T-helper 9 cell (primary cell): ENCODE results near the gene IL12A.

Experiments
- DNase-seq: peaks from one replicate; pipeline ENCODE4 v3.0.0-alpha.2; 2020
- total RNA-seq, 2 donors: gene quantifications; one replicate each; lab custom pipeline; 2026; lab: John Stamatoyannopoulos, UW

The IL12A gene
- 0.63 to 0.72 reads per million in 2 donors for total RNA-seq

- peak; percentile 74 for DNase-seq
These were observed at the start of gene IL12A for GRCh38 chr3:159988617-159989271. TSS of gene IL12A (plus strand) at chr3:159988835.

DNA sequence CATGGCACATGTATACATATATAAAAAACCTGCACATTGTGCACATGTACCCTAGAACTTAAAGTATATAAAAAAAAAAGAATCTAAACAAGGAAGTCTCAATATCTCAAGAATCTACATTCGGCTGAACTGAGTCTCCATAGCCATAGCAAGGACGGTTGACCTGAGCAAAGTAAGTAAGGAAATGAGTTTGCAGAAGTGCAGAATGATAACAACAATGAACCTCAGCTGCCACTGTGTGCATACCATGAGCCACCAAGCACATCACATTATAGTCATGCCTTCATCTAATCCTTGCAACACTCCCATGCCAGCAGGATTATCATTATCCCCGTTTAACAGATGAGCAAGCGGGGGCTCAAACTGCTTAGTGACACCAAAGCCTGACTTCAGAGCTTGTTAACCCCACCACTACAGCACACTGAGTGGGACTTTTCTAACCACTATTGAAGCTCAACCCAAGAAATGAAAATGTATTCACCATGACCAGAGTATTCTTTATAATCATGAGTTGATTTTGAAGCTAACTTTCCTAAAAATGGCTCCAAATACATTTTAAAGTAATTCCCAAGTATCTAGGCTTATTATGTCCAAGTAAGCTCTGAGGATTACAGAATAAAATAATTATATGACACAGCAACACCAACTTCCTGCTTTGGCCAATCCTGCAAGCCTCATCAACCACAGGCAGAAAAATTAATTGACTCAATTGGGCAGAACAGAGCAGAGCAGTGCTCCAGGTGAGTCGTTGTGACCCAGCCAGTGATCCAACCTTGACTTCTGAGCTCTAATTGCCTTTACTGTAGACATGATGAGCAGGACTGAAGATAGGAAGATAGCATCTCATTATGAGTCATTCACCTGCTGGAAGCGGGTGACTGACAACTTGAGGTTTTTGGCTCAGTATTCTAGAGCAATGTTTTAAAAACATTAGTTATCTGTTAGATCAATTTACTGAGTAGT lies 47.3 kb upstream of the IL12A start:
- no peak for DNase-seq

GRCh38 chr3:159944781-159945180 lies 43.9 kb upstream of the IL12A start:
- DNase-seq: no peak

DNA sequence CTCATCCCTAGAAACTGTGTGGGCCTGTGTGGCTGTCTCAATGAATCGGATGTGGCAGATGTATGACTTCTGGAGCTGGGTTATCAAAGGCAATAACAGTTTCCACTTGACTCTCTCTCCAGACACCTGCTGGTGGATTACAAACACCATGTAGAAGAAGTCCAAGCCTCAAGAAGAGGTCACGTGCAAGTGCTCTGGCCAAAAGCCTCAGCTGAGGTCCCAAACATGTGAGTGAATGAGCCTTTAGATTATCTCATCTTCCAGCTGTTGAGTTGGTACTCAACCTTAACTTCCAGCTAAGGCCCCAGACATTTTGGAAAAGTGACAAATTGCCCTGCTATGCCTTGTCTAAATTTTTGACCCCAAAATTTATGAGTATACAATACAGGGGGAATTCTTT lies 42.7 kb upstream of the IL12A start:
- no peak for DNase-seq

DNA sequence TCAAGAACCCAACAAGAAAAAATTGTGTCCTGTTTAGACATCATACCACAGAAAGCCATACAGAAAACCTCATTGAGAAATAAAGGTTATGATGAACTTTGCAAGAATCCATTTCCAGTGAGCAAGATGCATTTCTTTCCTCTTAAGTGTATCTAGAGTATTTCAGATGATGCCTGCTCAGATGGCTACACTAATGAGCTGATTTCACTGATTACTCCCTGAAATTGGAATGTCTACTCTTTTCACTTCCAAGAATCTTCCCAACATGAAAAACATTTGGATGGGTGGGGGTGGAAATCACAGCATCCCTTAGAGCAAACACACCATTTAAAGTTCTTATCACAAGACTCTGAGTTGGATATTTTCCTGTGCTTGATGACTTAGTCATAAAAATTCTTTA lies 41.4 kb upstream of the IL12A start:
- DNase-seq: no peak

- DNase-seq: no peak
These were observed 40.0 kb upstream of the IL12A start for GRCh38 chr3:159948429-159949144.

- DNase-seq: no peak
These were observed 38.3 kb upstream of the IL12A start for GRCh38 chr3:159950156-159950898.

DNA sequence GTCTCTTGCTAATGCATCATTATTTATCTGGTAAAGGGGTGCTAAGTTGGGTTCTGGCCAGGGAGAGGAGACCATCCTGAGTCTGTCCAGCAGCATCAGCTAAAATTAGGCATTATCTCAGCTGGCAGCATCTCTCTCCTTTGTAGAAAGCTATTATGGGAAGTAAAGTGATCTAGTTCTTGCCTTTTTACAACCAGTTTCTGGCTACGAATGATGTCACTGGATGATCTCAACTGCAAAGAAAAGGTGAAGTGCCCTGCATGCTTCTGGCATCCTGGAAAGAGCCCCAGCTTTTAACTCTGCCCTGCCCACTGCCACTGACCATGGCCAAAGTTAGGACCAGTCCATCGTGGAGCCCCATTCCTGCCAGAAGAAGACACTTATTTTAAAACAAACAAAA lies 37.1 kb upstream of the IL12A start:
- no peak for DNase-seq

- DNase-seq: no peak
These were observed 35.1 kb upstream of the IL12A start for GRCh38 chr3:159953325-159954085.

GRCh38 chr3:159960188-159961148 lies 28.2 kb upstream of the IL12A start:
- DNase-seq: no peak

DNA sequence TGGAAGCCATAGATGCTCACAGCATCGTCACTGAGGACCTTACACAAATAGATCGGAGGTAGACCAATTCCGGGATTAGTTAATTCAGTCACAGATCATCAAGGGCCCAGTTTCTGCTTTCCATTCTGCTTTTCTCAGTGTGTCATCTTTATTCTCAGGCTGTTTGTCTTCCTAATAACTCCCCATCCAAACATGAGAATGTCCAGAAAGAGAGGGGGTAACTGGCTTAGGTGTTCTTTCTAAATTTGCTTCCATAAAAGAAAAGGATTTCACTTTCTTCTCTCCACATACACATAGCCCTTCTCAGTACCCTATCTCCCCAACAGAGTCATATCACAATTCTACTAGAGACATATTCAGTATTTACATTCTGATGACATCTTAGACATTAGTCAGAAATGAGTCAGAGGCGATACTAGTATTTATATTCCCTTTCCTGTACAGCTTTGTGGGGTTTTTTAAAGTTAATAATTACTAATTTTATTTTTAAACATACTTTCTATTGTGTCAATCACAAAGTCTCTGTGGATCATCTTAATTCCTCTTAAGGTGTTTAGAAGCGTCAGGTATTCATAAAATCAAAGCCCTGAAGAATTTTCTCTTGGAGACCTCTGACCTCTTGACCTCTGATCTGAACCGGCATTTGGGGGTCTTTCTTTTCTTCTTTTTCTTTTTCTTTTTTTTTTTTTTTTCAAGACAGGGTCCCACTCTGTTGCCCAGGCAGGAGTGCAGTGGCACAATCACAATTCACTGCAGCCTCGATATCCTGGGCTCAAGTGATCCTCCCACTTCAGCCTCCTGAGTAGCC lies 24.3 kb upstream of the IL12A start:
- DNase-seq: no peak

- DNase-seq: no peak
These were observed 17.3 kb upstream of the IL12A start for GRCh38 chr3:159971311-159971710.

GRCh38 chr3:159977295-159977694 lies 11.3 kb upstream of the IL12A start:
- DNase-seq: no peak

- no peak for DNase-seq
These were observed 10.3 kb upstream of the IL12A start for GRCh38 chr3:159978353-159978752.

GRCh38 chr3:159978918-159979703 lies 9.5 kb upstream of the IL12A start:
- no peak for DNase-seq

GRCh38 chr3:159982442-159982974 lies 6.1 kb upstream of the IL12A start:
- no peak for DNase-seq

DNA sequence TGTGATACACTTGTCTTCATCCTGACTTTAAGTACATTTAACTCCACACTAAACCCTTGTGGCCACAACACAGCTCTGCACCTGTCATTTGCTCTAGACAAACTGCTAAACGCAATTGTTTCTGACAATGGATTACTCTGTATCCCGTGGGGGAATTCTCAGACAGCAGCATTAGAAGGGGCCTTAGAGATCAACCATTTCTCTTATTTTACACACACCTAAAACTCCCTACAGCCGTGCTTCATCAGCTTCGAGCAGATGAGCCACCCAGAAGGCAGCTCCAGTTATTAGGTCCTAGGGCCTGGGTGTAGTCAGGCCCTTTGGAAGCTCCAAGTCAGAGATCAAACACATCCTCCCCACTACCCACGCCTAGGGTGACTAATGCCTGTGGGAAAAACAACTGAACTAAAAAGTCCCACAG lies 1.3 kb upstream of the IL12A start:
- DNase-seq: no peak
